OCI-LY3 (cell line): Measurements from ENCODE around the gene SLAMF6.

Source experiments
- EZH2phosphoT487 ChIP-seq: fragments of 200-600 bp; shearing (Covaris generic); IDR thresholded peaks from 2 replicates; pipeline ENCODE4 v1.6.1; 2018; ENCODE audit warnings: antibody characterized with exemption, mixed run types, low read depth
- TF ChIP-seq, protein P1 (sequence below): fragments of 200-600, 300-600 bp; sonication (generic); IDR thresholded peaks from 2 replicates; pipeline ENCODE4 v1.5.1; 2014; ENCODE audit warnings: antibody characterized with exemption, low read length, low read depth

GRCh38 chr1:160519642-160520435 lies 3.2 kb downstream of the SLAMF6 start:
- TF ChIP-seq, protein P1, sequence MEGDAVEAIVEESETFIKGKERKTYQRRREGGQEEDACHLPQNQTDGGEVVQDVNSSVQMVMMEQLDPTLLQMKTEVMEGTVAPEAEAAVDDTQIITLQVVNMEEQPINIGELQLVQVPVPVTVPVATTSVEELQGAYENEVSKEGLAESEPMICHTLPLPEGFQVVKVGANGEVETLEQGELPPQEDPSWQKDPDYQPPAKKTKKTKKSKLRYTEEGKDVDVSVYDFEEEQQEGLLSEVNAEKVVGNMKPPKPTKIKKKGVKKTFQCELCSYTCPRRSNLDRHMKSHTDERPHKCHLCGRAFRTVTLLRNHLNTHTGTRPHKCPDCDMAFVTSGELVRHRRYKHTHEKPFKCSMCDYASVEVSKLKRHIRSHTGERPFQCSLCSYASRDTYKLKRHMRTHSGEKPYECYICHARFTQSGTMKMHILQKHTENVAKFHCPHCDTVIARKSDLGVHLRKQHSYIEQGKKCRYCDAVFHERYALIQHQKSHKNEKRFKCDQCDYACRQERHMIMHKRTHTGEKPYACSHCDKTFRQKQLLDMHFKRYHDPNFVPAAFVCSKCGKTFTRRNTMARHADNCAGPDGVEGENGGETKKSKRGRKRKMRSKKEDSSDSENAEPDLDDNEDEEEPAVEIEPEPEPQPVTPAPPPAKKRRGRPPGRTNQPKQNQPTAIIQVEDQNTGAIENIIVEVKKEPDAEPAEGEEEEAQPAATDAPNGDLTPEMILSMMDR = no peak
- TF ChIP-seq EZH2phosphoT487 = no peak
